Transverse colon (tissue), 3 donors: ENCODE results near the gene PRKCD.

Experiments used
- EP300 ChIP-seq: sonication (generic); formaldehyde crosslinking; IDR thresholded peaks from one replicate; pipeline ENCODE4 v1.6.1; 2017; ENCODE audit warnings: antibody characterized with exemption, low read depth
- POLR2A ChIP-seq: fragments of 450-650 bp; IDR thresholded peaks from one replicate; pipeline ENCODE4 v1.6.1; 2016; ENCODE audit warnings: antibody characterized with exemption, mild to moderate bottlenecking, moderate library complexity
- TF ChIP-seq, protein P1 (sequence below), 5 experiments: fragments of 200-600 bp in 3 of 5; fragments of 450-650 bp in 2 of 5; sonication (generic) in 3 of 5; IDR thresholded peaks; 1 replicate in 2 of 5; 2 replicates in 3 of 5; pipeline ENCODE4 v1.5.1; 2016 to 2017; ENCODE audit warnings: antibody characterized with exemption in 5 of 5, inconsistent platforms in 3 of 5, mild to moderate bottlenecking in 2 of 5, moderate library complexity in 1 of 5

DNA sequence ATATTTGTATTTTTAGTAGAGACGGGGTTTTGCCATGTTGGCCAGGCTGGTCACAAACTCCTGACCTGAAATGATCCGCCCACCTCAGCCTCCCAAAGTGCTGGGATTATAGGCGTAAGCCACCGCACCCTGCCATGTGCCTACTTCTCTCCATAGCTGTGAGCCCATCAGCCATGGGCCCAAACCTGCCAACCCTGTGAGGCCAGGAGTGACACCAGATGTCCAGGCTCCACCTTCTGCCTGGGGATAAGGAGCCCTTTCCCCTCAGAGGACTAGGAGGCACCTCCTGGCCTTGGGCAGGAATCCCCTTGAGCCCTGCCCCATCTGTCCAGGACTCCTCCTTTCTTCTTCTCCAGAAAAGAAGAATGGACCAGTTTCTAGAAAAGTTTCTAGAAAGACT, 16.6 kb upstream of the PRKCD start:
- TF ChIP-seq, protein P1, sequence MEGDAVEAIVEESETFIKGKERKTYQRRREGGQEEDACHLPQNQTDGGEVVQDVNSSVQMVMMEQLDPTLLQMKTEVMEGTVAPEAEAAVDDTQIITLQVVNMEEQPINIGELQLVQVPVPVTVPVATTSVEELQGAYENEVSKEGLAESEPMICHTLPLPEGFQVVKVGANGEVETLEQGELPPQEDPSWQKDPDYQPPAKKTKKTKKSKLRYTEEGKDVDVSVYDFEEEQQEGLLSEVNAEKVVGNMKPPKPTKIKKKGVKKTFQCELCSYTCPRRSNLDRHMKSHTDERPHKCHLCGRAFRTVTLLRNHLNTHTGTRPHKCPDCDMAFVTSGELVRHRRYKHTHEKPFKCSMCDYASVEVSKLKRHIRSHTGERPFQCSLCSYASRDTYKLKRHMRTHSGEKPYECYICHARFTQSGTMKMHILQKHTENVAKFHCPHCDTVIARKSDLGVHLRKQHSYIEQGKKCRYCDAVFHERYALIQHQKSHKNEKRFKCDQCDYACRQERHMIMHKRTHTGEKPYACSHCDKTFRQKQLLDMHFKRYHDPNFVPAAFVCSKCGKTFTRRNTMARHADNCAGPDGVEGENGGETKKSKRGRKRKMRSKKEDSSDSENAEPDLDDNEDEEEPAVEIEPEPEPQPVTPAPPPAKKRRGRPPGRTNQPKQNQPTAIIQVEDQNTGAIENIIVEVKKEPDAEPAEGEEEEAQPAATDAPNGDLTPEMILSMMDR (IDR thresholded peaks at IDR 0.05): no peak
- TF ChIP-seq POLR2A (no peak), EP300 (no peak)
